ENCODE measurements around the gene ZFPM1. TPM values are rescaled to one million over a fixed set of nuclear protein-coding genes. Genes with fewer than 3 reads are reported as not detected.
A peak's percentile ranks its signal among the peaks of the same experiment; 100 is the strongest.

ZFPM1 gene
- total RNA-seq, 1 donor from 2014 or later: 5.7 TPM

GRCh38 chr16:88526008-88526905 is 73.2 kb downstream of the ZFPM1 start:
- H3K4me1 Mint-ChIP-seq (ENCODE audit: unreplicated experiment): no peaks in the 10 kb centered on the region
- no peaks in the 10 kb centered on the region for H3K9me3 Mint-ChIP-seq (ENCODE audit: unreplicated experiment)
- H3K4me3 Mint-ChIP-seq (ENCODE audit: unreplicated experiment): no peak overlapping the region
- no peak overlapping the region for H3K27ac Mint-ChIP-seq (ENCODE audit: unreplicated experiment)
- no peaks in the 10 kb centered on the region for H3K27me3 Mint-ChIP-seq (ENCODE audit: unreplicated experiment)
- H3K36me3 Mint-ChIP-seq (ENCODE audit: unreplicated experiment): no peaks in the 10 kb centered on the region
- TF ChIP-seq CTCF (IDR thresholded peaks at IDR 0.05): no peak
- no peak for DNase-seq (ENCODE audit: extremely low spot score, unreplicated experiment)

GRCh38 chr16:88526906-88527185 is 73.8 kb downstream of the ZFPM1 start:
- no peak for DNase-seq (ENCODE audit: extremely low spot score, unreplicated experiment)
- H3K27me3 Mint-ChIP-seq (ENCODE audit: unreplicated experiment): no peaks in the 10 kb centered on the region
- TF ChIP-seq CTCF (IDR thresholded peaks at IDR 0.05): no peak
- H3K27ac Mint-ChIP-seq (ENCODE audit: unreplicated experiment): no peak overlapping the region
- no peaks in the 10 kb centered on the region for H3K9me3 Mint-ChIP-seq (ENCODE audit: unreplicated experiment)
- no peaks in the 10 kb centered on the region for H3K36me3 Mint-ChIP-seq (ENCODE audit: unreplicated experiment)
- H3K4me3 Mint-ChIP-seq (ENCODE audit: unreplicated experiment): no peak overlapping the region
- H3K4me1 Mint-ChIP-seq (ENCODE audit: unreplicated experiment): peaks cover under 1% of the 10 kb centered on the region

- Mint-ChIP-seq H3K27me3 (ENCODE audit: unreplicated experiment) (no peaks in the 10 kb centered on the region), H3K27ac (ENCODE audit: unreplicated experiment) (no peak overlapping the region), H3K9me3 (ENCODE audit: unreplicated experiment) (no peaks in the 10 kb centered on the region), H3K4me1 (ENCODE audit: unreplicated experiment) (peaks cover 1% of the 10 kb centered on the region), H3K4me3 (ENCODE audit: unreplicated experiment) (no peak overlapping the region), H3K36me3 (ENCODE audit: unreplicated experiment) (no peaks in the 10 kb centered on the region)
- DNase-seq (ENCODE audit: extremely low spot score, unreplicated experiment): no peak
- TF ChIP-seq CTCF (IDR thresholded peaks at IDR 0.05): peak; percentile 95
Observed at GRCh38 chr16:88527186-88527936, 74.3 kb downstream of the ZFPM1 start.

- no peak for TF ChIP-seq CTCF (IDR thresholded peaks at IDR 0.05)
- H3K27me3 Mint-ChIP-seq (ENCODE audit: unreplicated experiment): no peaks in the 10 kb centered on the region
- H3K4me3 Mint-ChIP-seq (ENCODE audit: unreplicated experiment): no peak overlapping the region
- no peak for DNase-seq (ENCODE audit: extremely low spot score, unreplicated experiment)
- no peak overlapping the region for H3K27ac Mint-ChIP-seq (ENCODE audit: unreplicated experiment)
- no peaks in the 10 kb centered on the region for H3K9me3 Mint-ChIP-seq (ENCODE audit: unreplicated experiment)
- no peaks in the 10 kb centered on the region for H3K36me3 Mint-ChIP-seq (ENCODE audit: unreplicated experiment)
- H3K4me1 Mint-ChIP-seq (ENCODE audit: unreplicated experiment): peaks cover 1% of the 10 kb centered on the region
Observed at GRCh38 chr16:88527937-88528743, 75.1 kb downstream of the ZFPM1 start.

Data from osteocyte (in vitro differentiated cells).